Kidney capillary endothelial cell (primary cell): ENCODE data around the gene TUFT1.

Experiments
- DNase-seq: peaks from one replicate; pipeline ENCODE4 v3.0.0-alpha.2; 2018; ENCODE audit warnings: low spot score

The TUFT1 gene

DNA sequence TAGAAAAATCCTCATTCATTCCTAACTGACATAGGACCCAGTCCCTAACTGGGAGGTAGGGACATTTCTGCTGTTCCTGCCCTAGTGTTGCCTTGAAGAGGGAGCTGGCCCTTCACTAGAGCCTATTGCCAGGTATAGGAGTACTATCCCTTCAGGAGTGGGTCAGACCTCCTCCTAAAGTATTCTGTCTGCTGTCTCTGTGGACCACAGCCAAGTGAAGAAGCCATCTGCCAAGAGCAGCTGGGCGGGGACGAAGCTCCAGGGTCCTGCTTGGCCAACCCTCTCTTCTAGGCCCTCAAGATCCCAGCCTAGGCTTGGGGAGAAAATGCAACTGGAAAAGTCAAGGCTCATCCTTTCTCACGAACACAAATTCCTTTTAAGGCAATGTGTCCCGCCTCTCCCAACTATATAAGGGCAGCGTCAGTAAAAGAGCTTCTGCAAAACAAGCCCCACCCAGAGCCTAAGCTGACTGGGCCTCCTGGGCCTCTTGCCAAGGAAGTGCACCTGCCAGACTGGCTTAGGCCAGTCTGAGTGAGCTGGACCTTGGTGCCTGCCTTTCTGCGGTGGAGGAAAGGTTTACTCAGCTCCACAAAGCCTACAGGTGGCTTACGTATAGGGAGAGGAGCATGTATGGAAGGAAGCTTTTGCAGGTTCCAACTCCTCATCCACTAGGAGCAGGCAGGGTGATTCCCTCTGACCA is 638 bp upstream of the TUFT1 start:
- no peak for DNase-seq

DNA sequence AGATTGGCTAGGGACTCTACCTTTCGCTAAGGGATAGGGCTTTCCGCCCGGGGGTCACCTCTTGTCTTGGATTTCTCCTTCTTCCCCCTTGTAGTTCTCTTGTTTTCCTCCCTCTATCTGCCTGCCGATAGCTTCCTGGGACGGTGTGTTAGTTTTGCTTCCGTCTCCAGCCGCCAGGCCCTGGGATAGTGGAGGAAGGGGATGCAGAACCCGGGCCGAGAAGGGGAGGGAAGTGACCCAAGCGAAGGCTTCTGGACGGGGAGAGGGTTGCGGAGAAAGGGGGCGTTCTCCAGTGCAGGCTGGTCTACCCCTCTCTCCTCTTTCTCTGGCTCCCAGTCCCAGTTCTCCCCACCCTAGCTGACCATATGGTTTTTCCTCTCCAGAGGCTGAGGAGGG is 871 bp downstream of the TUFT1 start:
- DNase-seq = no peak

DNA sequence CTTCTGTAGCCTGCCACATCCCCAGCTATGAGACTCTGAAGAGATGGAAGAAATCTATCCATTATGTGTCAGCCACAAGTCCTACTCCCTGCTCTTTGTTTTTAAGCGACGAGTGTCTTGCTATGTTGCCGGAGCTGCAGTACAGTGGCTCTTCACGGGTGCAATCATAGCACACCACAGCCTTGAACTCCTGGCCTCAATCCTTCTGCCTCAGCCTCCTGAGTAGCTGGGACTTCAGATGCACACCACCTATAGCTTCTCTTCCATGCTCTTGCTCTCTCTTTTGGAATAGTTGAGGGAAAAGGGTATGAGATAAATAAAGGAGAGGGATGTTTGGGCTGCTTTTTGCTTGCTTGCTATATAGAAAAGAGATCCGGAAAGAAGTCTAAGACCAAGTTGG is 1.6 kb downstream of the TUFT1 start:
- DNase-seq = no peak

DNA sequence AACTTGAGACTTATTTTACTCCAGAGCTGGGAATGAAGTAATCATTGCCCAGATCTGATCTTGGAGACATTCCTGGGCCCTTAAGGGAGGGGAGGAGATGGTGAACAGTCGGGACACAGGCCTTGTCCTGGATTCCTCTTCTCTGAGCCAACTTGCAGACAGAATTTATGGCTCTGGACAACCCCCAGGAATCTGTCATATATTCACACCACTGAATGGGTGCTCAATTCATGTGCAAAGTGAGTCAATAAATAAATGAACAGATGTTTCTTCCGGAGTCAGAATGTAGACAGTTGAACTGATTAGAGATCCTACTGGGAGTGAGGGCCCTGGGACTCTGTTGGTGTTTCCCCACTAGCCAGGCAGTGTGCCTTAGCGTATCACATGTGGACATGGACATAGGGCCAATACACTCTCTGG is 2.6 kb downstream of the TUFT1 start:
- DNase-seq = no peak

DNA sequence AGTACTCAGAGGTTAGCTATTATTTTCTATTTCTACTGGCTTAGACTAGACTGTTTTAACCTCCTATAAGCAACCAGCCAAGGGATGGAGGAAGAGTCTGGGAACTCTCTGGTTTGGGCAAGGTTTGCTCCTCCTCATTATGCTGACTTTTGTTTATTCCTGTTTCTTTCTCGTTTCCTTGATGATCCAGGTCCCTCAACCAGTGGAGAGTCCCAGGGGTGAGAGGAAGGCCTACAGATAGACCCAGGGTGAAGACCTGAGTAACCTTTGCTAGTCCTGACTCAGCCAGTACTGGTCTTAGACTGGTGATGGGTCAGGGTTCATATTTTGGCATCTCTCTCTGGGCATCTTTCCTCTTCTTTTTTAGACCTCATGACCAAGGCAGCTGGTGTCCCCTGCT is 5.4 kb downstream of the TUFT1 start:
- no peak for DNase-seq

DNA sequence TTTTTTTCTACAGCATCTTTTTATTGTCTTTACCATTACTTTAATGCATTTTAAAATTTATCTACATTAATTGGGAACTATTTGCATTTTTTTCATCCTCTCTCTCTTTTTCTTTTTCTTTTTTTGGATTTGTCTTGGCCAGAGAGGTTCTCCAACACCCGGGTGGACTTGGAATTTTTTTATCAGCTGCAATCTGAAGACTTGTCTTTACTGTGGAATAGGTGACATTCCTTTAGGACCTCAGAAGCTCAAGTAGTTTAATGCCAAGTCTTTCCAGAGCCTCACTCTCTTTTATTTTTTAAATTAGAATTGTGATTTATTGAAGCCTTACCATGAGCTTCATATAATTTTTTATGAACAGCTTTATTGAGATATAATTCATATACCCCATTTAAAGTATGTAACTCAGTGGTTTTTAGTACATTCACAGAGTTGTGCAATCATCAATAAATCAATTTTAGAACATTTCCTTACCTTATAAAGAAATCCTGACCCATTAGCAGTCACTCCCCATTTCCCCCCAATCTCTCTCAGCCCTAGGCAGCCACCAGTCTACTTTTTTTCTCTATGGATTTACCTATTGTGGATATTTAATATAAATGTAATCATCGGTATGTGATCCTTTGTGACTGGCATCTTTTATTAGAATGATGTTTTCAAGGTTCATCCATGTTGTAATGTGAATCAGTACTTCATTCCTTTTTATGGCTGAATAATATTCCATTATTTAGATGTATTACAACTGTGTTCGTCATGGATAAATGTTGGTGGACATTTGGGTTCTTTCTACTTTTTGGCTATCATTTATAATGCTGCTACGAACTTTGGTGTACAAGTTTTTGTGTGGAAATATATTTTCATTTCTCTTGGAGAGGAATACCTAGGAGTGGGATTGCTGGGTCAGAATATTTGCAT is 6.2 kb downstream of the TUFT1 start:
- DNase-seq = no peak

DNA sequence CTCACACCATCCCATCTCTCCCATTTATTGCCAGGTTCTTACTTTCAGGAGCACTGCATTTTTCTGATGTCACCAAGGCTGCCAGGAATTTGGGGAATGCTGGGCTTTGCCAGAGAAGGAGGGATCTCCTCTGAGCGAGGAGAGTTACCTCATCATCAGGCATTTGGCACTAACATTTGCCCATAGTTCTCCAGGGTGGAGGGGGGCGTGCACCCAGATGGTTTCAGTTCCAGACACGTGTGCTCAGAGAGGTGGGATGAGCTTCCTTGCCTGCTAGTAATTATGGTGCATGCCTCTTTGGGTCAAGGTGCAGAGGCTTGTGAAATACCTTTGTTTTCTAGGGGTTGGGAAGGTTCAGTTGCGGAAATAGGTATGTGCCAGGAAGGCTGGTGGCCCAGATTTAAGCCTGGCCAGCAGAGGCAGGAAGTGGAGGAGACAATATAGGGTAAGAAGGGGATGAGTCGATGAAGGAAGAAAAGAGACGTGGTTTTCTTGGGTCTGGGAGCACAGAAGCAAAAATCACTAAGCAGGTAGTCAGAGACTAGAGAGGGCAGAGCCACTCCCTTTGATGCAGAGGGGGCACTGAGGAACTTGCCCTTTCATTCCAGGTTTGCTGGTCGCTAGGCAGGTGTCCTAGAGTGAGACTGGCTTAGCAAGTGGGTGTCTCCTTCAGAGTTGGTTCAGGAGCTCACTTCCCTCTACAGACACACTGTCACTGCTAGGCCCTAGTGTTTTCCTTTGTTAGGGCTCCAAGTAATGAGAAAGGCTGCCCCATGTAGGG is 7.2 kb downstream of the TUFT1 start:
- no peak for DNase-seq

DNA sequence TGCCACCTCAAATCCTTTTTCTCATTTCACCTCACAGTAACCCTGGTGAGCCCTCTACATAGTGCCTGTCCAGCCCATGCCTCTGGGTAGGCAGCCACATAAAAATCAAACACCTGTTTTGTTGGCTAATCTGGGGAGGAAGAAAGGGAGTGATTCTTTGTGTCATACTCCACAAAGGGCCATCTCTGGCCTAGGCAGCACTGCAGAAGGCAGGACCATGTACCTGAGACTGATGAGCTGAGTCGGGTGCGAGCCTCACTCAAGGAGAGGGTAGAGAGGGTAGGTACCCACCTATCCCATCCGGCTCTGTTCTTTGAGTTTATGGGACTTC is 7.8 kb downstream of the TUFT1 start:
- DNase-seq = no peak

DNA sequence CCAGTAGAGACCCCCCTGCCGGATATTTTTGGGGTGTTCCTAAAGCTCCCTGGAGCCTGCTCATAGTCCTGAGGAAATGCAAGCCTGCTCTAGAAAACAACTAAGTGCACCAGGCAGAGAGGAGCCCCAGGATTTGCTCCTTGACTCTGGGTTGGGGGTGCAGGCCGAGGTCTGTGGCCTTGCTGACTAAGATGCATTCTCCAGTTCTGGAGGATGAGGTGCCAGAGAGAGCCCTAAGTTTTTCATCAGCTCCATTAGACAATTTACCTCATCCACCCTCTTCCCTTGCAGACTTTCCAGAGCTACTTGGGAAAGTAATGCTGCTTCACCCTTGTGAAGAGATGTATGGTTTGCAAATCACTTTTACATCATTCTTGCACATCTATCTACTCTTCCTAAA is 9.1 kb downstream of the TUFT1 start:
- DNase-seq = no peak

DNA sequence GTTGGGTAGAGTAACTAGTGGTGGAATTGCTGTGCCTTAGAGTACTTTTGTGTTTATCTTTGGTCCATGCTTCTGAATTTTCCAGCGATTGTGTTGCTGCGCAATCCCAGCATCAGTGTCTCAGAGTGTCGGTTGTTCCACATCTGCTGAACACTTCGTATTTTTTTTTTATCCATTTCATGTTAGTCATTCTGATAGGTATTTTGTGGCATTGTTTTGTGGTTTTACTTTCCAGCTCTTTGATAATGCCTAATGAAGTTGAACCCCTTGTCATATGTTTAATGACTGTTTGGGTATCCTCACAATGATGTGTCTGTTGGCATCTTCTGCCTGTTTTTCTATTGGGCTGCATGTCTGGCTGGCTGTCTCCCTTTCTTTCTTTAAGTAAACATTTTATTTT is 13.6 kb downstream of the TUFT1 start:
- DNase-seq = no peak

DNA sequence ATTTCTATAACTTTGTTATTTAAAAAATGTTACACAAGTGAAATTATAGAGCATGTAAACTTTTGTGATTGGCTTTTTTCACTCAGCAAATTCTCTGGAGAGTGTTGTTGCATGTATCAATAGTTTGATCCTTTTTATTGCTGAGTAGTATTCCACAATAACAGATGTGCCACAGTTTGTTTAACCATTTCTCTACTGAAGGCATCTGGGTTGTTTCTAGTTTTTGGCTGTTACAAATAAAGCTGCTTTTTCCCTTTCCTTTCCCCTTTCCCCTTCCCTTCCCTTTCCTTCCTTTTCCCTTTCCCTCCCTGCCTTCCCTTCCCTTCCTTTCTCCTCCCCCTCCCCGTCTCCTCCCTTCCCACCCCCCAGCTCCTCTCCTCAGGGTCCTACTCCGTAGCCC is 15.9 kb downstream of the TUFT1 start:
- DNase-seq = no peak

DNA sequence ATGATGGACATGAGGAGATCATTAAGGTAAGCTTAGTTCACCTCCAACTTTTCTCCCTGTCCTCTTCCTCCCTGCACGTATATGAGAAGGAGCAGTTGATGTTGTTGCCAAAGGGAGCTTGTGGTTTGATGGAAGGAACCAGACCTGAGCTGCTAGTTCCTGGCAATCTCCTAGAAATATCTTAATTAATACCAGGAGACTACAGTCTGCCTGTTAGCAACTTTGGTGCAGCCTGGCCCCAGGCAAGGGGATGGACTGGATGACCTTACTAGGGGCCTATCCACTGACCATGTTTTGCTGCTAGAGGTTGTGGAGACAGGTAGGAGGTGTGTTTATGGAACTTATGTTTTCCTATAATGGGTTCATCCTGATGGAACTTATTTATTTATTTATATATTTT is 22.6 kb downstream of the TUFT1 start:
- DNase-seq = no peak

DNA sequence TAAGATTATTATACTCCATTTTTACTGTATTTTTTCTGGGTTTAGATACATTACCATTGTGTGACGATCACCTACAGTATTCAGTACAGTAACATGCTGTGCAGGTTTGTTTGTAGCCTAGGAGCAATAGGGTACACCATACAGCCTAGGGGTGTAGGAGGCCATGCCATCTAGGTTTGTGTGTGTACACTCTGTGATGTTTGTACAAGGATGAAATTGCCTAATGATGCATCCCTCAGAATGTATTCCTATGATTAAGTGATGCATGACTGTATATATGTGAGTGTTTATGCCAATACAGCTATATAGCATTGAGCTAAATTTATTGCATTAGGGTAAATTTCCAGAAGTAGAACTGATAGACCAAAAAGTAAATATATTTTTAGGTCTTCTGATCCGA is 23.3 kb downstream of the TUFT1 start:
- DNase-seq = no peak

DNA sequence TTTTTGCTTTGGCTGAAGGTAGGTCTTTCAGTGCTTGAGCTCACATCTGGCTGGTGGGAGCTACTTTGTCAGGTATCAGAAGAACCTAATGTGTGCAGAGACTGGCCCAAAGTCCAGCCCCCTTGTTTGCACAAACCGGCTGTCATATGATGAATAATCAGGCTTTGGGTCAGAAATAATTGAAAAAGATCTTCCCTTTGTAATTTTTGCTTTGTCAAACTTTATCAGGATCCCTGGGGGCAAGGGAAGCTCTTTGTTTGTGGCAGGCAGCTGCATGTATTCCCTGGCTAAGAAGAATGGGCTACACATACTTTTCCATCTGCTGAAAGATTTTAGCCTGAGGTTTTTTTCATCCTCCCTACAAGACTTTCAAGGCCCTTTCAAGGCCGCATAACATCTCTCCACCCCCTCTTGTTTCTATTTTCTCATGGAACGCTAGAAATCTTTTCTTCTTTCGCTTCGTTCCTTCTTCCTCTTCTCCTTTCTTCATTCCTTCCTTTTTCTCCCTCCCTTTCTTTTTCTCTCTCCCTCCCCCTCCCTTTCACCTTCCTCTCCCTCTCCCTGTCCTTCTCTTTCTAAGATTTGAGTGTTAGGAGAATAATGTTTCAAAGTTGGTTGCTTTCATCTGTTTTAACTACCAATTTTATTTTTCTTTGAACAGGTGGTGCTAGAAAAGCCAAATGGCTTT is 25.5 kb downstream of the TUFT1 start:
- no peak for DNase-seq

DNA sequence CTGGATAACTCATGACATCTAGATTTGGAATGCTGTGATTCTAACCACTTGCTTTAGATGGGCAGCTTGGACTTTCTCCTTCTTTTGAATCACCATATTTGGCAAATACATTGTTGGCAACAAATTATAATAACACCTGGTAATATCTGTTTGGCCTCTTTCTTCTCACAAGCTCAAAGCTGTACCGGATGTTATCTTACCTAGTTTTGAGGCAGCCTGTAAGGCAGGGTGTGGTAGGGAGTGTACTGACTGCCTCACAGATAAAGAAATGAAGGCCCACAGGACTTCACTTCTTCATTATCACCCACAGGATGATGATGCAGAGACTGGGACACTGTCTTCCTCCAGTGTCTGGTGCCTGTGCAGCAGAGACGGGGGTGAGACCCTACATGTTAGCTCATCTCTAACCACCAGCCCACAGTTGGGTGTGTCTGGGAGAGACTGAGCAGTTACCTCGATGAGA is 28.5 kb downstream of the TUFT1 start:
- DNase-seq = no peak

DNA sequence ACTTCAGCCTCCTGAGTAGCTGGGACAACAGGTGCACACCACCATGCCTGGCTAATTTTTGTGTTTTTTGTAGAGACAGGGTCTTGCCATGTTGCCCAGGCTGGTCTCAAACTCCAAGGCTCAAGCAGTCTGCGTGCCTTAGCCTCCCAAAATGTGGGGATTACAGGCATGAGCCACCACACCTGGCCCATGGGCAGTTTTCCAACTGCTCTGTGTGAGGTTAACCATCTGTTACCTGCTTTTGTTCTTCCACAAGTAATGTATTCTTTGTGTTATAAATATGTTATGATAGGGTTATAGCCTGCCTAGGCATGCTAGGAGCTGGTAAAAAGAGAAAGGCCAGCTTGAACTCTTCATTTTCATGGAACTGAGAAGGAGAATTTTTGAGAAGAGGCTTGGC is 30.7 kb downstream of the TUFT1 start:
- no peak for DNase-seq

DNA sequence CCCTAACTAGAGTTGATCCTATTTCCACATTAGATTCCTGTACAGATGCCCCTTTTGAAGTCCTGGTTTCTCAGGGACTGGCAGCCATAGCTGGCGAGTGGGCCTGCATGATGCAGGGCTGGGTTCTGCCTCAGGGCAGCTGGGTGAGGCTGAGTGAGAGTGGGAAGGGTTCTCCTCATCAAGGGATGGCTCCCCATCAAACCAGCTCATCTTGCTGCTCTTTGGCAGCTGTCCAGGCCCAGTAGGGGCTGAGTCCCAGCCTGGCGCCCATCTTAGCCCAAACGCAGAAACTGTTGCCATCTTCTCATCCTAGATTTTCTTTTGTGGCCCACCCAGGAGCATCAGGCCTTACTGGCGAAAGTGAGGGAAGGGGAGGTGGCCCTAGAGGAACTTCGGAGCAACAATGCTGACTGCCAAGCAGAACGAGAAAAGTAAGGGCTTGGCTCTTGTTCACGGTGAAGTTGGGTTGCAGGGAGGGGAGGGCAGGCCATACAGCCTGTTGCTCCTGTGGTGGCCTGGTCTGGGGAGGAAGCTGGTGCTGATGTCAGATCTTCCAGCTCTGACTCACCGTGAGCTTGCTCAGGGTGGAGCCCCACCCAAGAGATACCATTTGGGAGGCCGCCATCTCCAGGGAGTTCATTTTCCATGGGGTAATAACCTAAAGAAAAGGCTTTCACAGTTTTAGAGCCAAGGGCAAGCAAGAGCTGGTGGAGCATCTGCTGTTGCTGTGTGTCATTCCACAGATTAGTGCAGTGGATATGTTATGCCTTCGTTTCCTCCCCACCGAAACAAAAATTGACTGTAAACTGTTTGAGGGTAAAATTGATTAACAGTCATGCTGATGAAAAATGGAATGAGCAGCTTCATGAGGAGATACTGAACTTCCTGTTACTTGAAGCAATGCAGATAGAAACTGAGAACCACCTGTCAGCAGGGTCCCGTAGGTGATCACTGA is 34.7 kb downstream of the TUFT1 start:
- no peak for DNase-seq

DNA sequence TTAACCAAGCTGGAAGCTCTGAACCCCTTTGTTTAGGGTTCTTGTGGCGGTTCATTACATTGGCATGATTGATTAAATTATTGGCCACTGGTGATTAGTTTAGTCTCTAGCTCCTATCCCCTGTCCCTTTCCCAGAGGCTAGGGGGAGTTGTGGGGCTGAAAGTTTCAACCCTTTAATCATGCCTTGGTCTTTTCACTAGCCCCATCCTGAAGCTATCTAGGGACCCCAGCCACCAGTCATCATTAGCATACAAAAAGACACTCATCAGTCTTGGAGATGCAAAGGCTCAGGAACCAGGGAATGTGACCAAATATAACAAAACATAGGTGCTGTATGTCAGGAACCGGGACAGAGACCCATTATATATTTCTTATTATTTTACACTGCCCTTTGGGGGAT is 37.1 kb downstream of the TUFT1 start:
- DNase-seq = no peak

DNA sequence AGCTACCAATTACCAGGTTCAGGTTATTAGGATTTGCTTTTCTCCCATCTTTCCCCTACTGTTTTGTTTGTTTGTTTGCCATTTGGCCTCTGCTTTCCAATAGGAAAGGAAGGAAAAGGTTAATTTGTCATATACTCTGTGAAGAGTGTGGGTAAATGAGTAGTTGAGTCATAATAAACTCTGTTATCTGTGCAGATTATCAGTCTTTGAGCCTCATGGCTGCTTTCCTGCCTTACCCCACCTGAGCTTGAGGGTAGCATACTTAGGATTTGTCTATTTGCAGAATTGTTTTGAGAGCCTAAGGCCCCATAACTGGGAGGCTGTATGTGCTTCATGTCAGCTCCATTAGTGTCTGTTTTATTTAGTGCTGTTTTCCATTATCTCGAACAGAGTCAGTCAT is 38.8 kb downstream of the TUFT1 start:
- DNase-seq = no peak

DNA sequence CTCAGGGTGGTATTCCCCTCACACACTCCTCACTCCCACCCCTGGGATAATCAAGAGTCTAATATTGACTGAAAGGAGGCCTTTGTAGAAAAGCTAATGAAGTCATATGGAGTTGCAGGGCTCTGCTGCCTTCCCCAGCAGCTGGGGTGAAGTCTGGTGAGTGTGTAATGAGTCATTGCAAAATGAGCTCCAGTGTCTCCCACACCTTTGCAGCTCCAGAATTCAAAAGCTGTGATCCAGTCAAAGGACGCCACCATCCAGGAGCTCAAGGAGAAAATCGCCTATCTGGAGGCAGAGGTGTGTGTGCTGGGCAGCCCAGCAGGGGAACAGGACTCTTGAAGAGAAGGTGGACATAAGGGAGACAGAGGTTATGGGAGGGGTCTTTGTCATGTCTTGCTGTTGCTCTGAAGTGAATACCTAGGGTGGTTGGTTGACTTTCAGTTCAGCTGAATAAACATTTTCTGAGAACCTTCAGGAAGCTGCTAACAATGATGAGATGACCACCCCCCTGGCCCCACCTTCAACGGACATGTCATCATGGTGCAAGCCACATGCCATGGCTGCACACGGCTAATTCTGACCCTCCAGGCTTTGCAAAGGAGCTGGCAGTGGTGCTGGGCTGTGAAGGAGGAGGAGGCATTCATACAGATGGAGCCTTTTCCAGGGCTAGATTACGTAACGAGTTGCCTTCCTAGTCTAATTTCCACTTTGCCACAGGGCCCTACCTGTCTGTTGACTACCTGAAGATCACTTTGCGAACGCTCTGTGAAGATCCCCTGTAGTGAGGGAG is 39.5 kb downstream of the TUFT1 start:
- no peak for DNase-seq
